Hematopoietic multipotent progenitor cell treated with erythropoietin and hydrocortisone succinate and interleukin-3 and kit ligand, for 6 days (in vitro differentiated cells): ENCODE data around the gene PRICKLE3.
"Not testable (repeated sequence)": the region's sequence is repeated elsewhere in the genome, so short reads cannot be mapped to it uniquely, and the experiment has no call there.

Experiments
- DNase-seq: peaks from one replicate; pipeline ENCODE4 v3.0.0-alpha.2; 2015

Gene PRICKLE3

DNA sequence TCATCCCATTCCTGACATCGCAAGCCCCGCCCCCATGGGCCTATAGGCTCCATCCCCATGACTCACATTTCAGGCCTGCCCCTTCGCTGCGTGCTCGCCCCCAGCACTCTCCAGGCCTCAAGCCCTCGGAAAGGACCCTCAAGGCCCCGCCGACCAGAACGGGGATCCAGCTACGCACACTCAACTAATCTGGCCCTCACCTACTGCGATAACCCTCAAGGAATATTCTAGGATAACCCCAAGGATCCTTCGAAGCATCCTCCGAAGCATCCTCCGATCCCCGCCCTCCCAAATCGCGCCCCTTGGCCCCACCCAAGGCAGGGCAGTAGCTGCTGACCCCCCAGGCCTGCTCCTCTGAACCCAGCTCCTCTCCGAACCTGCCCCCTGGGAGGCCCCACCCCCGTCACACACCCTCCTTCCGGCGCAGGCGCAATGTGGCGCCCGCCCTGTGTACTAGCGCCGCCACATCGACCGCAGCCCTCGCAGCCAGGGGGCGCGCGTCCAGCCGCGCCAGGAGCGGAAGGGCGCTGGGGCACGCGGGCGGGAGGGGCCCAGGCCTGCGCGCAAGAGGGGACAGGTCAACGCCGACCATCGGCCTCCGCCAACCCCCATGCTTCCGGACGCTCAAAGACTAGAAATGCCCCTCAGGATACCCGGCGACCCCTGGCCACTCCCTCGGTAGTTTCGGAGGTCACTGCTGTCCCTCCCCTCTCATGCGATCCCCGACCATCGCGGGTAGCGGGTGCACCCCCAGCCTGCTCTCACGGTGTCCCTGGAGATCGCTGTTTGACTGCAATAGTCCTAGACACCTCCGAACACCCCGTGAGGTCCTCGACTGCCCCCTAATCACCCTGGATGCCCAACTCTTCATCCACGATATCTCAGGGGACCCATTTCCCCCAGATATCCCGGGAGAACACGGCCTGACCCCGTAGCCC, 30.0 kb downstream of the PRICKLE3 start:
- DNase-seq: peak; percentile 93

- peak; percentile 96 for DNase-seq
Measured at GRCh38 chrX:49155243-49155899, 30.8 kb downstream of the PRICKLE3 start.

- DNase-seq: no peak
Measured at GRCh38 chrX:49153467-49153866, 32.7 kb downstream of the PRICKLE3 start.

DNA sequence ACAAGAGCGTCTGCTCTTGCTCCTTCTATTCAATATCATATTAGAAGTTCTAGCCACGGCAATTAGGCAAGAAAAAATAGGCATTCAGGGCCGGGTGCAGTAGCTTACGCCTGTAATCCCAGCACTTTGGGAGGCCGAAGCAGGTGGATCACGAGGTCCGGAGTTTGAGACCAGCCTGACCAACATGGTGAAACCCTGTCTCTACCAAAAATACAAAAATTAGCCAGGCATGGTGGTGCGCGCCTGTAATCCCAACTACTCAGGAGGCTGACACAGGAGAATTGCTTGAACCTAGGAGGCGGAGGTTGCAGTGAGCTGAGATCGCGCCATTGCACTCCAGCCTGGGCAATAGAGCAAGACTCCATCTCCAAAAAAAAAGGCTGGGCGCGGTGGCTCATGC, 36.9 kb downstream of the PRICKLE3 start:
- not testable (repeated sequence) for DNase-seq

- peak; percentile 86 for DNase-seq
Measured at GRCh38 chrX:49148390-49149100, 37.6 kb downstream of the PRICKLE3 start.

- DNase-seq: peak; percentile 49
Measured at GRCh38 chrX:49147936-49148335, 38.2 kb downstream of the PRICKLE3 start.

- DNase-seq: peak; percentile 35
Measured at GRCh38 chrX:49147282-49147681, 38.9 kb downstream of the PRICKLE3 start.

DNA sequence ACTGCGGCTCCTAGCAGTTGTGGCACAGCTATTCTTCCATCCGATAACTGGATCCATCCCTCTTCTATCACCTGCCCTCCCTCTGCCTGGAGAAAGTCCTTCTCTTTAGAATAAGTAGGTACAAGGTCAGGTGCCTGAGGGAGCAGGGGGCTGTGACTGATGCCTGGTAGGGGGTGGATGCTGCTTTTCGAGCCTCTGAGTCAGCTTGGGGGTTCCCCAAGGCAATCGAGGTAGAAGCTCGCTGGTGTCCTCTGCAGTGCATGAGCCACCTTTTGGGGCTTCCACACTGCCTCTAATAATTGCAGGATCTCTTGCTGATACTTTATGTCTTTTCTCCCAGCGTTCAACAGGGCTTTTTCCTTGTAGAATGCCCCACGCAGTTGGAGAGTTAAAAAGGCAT, 43.0 kb downstream of the PRICKLE3 start:
- DNase-seq: not testable (repeated sequence)

GRCh38 chrX:49142264-49142663, 43.9 kb downstream of the PRICKLE3 start:
- peak; percentile 67 for DNase-seq

DNA sequence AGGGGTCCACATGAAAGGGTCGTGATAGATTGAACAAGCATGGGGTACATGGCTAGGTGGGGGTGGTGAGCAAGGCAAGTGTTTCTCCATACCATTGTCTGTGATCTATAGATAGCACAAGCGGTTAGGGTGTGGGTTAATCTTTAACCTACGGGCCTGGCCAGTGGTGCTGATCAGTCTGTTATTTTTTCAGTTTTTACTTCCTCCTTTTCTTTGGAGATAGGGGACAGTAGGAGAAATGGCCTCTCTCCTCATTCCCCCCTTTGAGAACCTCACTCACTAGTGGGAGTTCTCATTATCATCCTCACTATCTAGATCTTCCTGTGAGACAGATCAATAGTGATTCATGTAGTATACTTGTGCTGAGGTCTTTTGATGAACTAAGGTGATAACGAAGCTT, 46.5 kb downstream of the PRICKLE3 start:
- DNase-seq: no peak

DNA sequence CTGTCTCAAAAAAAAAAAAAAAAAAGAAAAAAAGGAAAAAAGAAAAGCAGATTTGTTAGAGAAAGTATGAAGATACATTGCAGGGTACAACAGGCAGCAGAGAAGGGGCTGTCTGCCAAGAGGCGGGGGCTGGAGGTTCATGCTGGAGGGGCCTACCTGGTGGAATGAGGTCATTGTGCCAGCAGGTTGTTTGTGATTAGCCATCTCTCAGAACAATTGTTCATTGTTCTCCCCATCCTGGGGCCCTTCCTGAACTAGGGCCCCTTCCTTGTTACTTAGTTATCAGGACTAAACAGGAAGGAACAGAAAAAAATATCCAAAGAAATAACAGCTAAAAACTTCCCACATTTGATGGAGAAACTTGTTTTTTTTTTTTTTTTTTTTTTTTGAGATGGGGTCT, 48.7 kb downstream of the PRICKLE3 start:
- DNase-seq: no peak

GRCh38 chrX:49133759-49134158, 52.4 kb downstream of the PRICKLE3 start:
- no peak for DNase-seq

DNA sequence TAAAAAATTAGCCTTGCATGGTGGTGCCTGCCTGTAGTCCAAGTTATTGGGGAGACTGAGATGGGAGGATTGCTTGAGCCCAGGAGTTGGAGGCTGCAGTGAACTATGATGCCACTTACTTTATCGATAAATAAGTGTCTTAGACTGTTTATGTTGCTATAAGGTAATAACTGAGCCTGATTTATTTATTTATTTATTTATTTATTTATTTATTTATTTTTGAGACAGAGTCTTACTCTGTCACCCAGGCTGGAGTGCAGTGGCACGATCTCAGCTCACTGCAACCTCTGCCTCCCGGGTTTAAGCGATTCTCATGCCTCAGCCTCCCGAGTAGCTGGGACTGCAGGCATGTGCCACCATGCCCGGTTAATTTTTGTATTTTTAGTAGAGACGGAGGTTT, 53.9 kb downstream of the PRICKLE3 start:
- DNase-seq: not testable (repeated sequence)

- peak; percentile 36 for DNase-seq
Measured at GRCh38 chrX:49129427-49129826, 56.7 kb downstream of the PRICKLE3 start.

GRCh38 chrX:49127742-49128258, 58.4 kb downstream of the PRICKLE3 start:
- not testable (repeated sequence) for DNase-seq
